ENCODE measurements around the gene C1orf232. TPM values are rescaled to one million over a fixed set of nuclear protein-coding genes. Genes with fewer than 3 reads are reported as not detected.
A peak's percentile ranks its signal among the peaks of the same experiment; 100 is the strongest.

Gene C1orf232
- total RNA-seq, 1 donor from 2014 or later, result not detected

DNA sequence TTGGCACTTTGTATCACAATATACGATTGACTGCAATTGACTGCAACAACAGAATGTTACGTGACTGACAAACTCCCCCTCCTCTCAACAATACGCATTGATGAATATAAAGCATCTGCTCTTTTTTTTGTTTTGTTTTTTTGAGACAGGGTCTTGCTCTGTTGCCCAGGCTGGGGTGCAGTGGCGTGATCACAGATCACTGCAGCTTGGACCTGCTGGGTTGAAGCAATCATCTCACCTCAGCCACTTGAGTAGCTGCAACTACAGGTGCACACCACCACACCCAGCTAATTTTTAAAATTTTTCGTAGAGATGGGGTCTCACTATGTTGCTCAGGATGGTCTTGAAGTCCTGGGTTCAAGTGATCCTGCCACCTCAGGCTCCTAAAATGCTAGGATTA is 44.0 kb upstream of the C1orf232 start:
- H3K79me2 ChIP-seq (ENCODE audit: low read depth), result no peaks in the 10 kb centered on the region
- Mint-ChIP-seq H3K36me3 (no peaks in the 10 kb centered on the region), H3K4me1 (peaks cover 13% of the 10 kb centered on the region), H3K27me3 (ENCODE audit: insufficient read depth, low read depth) (no peaks in the 10 kb centered on the region), H3K9me3 (no peaks in the 10 kb centered on the region), H3K27ac (no peak overlapping the region), H3K4me3 (no peak overlapping the region)
- H3K4me3 ChIP-seq, result no peak overlapping the region
- no peaks in the 10 kb centered on the region for H3K27me3 ChIP-seq
- H3K4me1 ChIP-seq, result no peaks in the 10 kb centered on the region
- no peak overlapping the region for H3K4me2 ChIP-seq
- no peak overlapping the region for H3K9ac ChIP-seq
- no peaks in the 10 kb centered on the region for H3K36me3 ChIP-seq
- H2AFZ ChIP-seq (replicated peaks), result no peak overlapping the region
- H3F3A ChIP-seq (ENCODE audit: low read depth), result no peaks in the 10 kb centered on the region
- DNase-seq (ENCODE audit: low spot score), result no peak
- no peaks in the 10 kb centered on the region for H4K20me1 ChIP-seq (ENCODE audit: low read depth)
- H3K27ac ChIP-seq, result no peak overlapping the region
- no peaks in the 10 kb centered on the region for H3K9me3 ChIP-seq (ENCODE audit: low read depth)
- TF ChIP-seq EZH2phosphoT487 (IDR thresholded peaks at IDR 0.05) (no peak), EZH2 (IDR thresholded peaks at IDR 0.05) (no peak)
- TF ChIP-seq, protein P1, sequence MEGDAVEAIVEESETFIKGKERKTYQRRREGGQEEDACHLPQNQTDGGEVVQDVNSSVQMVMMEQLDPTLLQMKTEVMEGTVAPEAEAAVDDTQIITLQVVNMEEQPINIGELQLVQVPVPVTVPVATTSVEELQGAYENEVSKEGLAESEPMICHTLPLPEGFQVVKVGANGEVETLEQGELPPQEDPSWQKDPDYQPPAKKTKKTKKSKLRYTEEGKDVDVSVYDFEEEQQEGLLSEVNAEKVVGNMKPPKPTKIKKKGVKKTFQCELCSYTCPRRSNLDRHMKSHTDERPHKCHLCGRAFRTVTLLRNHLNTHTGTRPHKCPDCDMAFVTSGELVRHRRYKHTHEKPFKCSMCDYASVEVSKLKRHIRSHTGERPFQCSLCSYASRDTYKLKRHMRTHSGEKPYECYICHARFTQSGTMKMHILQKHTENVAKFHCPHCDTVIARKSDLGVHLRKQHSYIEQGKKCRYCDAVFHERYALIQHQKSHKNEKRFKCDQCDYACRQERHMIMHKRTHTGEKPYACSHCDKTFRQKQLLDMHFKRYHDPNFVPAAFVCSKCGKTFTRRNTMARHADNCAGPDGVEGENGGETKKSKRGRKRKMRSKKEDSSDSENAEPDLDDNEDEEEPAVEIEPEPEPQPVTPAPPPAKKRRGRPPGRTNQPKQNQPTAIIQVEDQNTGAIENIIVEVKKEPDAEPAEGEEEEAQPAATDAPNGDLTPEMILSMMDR (IDR thresholded peaks at IDR 0.05), result no peak

DNA sequence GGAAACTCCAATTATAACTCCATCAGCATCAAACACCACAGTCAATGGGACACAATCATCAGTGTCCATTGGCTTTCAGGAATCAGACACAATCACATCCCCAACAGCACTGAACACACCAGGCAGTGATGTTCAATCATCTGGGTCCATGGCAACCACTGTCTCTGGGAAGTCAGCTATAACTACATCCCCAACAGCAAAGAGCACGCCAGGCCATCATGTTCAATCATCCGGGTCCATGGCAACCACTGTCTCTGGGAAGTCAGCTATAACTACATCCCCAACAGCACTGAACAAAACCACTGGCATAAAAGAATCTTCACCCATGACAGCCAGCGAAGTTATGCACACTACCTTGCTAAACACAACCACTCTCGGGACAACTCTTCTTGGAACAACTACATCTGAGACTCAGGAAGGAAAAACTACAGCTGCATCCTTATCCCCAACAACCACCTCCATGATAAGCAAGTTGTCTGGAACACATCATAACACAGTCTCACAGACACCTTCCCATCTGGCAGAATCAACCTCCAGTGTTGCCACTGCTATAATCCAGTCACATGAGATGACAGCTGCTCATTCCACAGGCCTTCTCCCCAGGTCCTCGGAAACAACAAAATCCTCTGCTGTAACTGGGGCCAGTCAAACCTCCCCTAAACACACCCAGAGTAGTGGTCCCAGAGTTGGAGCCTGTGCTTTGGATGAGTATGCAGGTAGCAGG is 41.5 kb upstream of the C1orf232 start:
- Histone ChIP-seq H3K4me1 (no peaks in the 10 kb centered on the region), H3K27me3 (no peaks in the 10 kb centered on the region), H4K20me1 (ENCODE audit: low read depth) (no peaks in the 10 kb centered on the region), H3F3A (ENCODE audit: low read depth) (no peaks in the 10 kb centered on the region), H3K27ac (no peak overlapping the region), H3K9ac (no peak overlapping the region), H3K4me3 (no peak overlapping the region), H3K79me2 (ENCODE audit: low read depth) (no peaks in the 10 kb centered on the region), H3K4me2 (no peak overlapping the region), H2AFZ (replicated peaks) (no peak overlapping the region), H3K36me3 (no peaks in the 10 kb centered on the region), H3K9me3 (ENCODE audit: low read depth) (no peaks in the 10 kb centered on the region)
- Mint-ChIP-seq H3K4me3 (no peak overlapping the region), H3K36me3 (no peaks in the 10 kb centered on the region), H3K9me3 (no peaks in the 10 kb centered on the region), H3K27me3 (ENCODE audit: insufficient read depth, low read depth) (peaks cover 2% of the 10 kb centered on the region), H3K4me1 (peaks cover 13% of the 10 kb centered on the region), H3K27ac (no peak overlapping the region)
- TF ChIP-seq EZH2phosphoT487 (IDR thresholded peaks at IDR 0.05), result no peak
- TF ChIP-seq, protein P1 (IDR thresholded peaks at IDR 0.05), result no peak
- TF ChIP-seq EZH2 (IDR thresholded peaks at IDR 0.05), result no peak
- no peak for DNase-seq (ENCODE audit: low spot score)

DNA sequence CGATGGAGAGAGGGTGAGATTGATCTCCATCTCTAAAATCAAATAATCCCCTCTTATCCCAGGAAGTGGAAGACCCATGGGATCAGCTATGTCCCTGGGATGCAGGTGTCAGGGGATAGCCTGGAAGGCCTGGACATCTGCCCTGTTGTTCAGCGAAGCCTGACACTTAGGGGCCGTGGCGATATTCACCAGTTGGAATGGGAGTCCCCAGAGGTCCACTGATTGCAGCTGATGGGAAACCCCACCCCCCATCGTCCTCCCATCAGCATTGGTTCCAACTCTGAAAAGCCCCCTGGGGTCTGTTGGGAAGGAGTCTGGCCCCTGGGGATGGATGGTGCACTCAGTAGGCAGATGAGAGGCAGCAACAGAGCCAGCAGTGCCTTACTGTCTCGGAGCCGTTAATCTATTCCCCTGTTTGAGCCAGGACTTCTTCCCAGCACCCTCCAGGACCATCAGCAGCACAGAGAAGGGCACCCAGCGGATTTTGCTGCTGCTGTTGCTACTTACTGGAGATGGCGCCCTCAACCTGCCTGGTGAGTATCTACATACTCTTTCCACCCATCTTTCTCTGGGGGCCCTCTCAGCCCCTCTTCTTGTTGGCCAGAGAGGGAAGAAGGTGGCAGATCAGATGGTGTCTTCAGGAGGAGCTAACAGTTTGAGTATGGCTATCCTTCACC is 35.0 kb upstream of the C1orf232 start:
- Histone ChIP-seq H3K4me2 (no peak overlapping the region), H3K9ac (no peak overlapping the region), H3K4me1 (peaks cover 4% of the 10 kb centered on the region), H3K79me2 (ENCODE audit: low read depth) (no peaks in the 10 kb centered on the region), H3K27ac (no peak overlapping the region), H4K20me1 (ENCODE audit: low read depth) (no peaks in the 10 kb centered on the region), H3K4me3 (no peak overlapping the region), H3K36me3 (no peaks in the 10 kb centered on the region), H3K9me3 (ENCODE audit: low read depth) (no peaks in the 10 kb centered on the region), H3K27me3 (no peaks in the 10 kb centered on the region), H2AFZ (replicated peaks) (peak overlapping the region; percentile 72), H3F3A (ENCODE audit: low read depth) (no peaks in the 10 kb centered on the region)
- no peak overlapping the region for H3K4me3 Mint-ChIP-seq
- DNase-seq (ENCODE audit: low spot score), result no peak
- no peaks in the 10 kb centered on the region for H3K36me3 Mint-ChIP-seq
- TF ChIP-seq, protein P1 (IDR thresholded peaks at IDR 0.05), result no peak
- TF ChIP-seq EZH2phosphoT487 (IDR thresholded peaks at IDR 0.05) (no peak), EZH2 (IDR thresholded peaks at IDR 0.05) (no peak)
- H3K9me3 Mint-ChIP-seq, result no peaks in the 10 kb centered on the region
- H3K4me1 Mint-ChIP-seq, result peaks cover 12% of the 10 kb centered on the region
- H3K27ac Mint-ChIP-seq, result no peak overlapping the region
- peaks cover 4% of the 10 kb centered on the region for H3K27me3 Mint-ChIP-seq (ENCODE audit: insufficient read depth, low read depth)

Measured in neural progenitor cell (in vitro differentiated cells).